Duodenal mucosa (tissue), 2 donors: Measurements from ENCODE around the gene CD81.
A peak's percentile ranks its signal among the peaks of the same experiment; 100 is the strongest.

Source experiments
- H3K27ac ChIP-seq: one replicate; pipeline ENCODE4 v1.7.0; 2013; ENCODE audit warnings: low read depth, low read length
- H3K27me3 ChIP-seq, 2 donors: one replicate each; pipeline ENCODE4 v1.7.0; 2013; ENCODE audit warnings: low read length in 2 of 2, control low read depth in 1 of 2; ENCODE audit not compliant: insufficient read depth in 2 of 2, control insufficient read depth in 1 of 2
- H3K36me3 ChIP-seq, 2 donors: one replicate each; pipeline ENCODE4 v1.7.0; 2013; ENCODE audit warnings: low read length in 2 of 2, control low read depth in 1 of 2; ENCODE audit not compliant: insufficient read depth in 2 of 2, control insufficient read depth in 1 of 2
- H3K4me1 ChIP-seq, 2 donors: one replicate each; pipeline ENCODE4 v1.7.0; 2013; ENCODE audit warnings: low read length in 2 of 2, control low read depth in 1 of 2; ENCODE audit not compliant: insufficient read depth in 2 of 2, control insufficient read depth in 1 of 2
- H3K4me3 ChIP-seq, 2 donors: one replicate each; pipeline ENCODE4 v1.7.0; 2013; ENCODE audit warnings: low read length in 2 of 2, low read depth in 1 of 2
- H3K9ac ChIP-seq, 2 donors: one replicate each; pipeline ENCODE4 v1.7.0; 2013; ENCODE audit warnings: low read length in 2 of 2, low read depth in 1 of 2
- H3K9me3 ChIP-seq, 2 donors: one replicate each; pipeline ENCODE4 v1.7.0; 2013; ENCODE audit warnings: low read length in 2 of 2, control low read depth in 1 of 2; ENCODE audit not compliant: control insufficient read depth in 1 of 2

Gene CD81

GRCh38 chr11:2436013-2436520 is 59.0 kb downstream of the CD81 start:
- Histone ChIP-seq H3K4me1 (peaks cover 5 to 10% of the 10 kb centered on the region in 2 donors), H3K9me3 (no peaks in the 10 kb centered on the region), H3K4me3 (no peak overlapping the region), H3K27ac (no peak overlapping the region), H3K27me3 (no peaks in the 10 kb centered on the region), H3K36me3 (peaks cover 0 to 13% of the 10 kb centered on the region in 2 donors), H3K9ac (no peak overlapping the region)

GRCh38 chr11:2436521-2437031 is 59.5 kb downstream of the CD81 start:
- Histone ChIP-seq H3K9ac (no peak overlapping the region), H3K9me3 (no peaks in the 10 kb centered on the region), H3K4me3 (no peak overlapping the region), H3K27ac (no peak overlapping the region), H3K4me1 (peaks cover 10 to 12% of the 10 kb centered on the region in 2 donors), H3K36me3 (peaks cover 0 to 13% of the 10 kb centered on the region in 2 donors), H3K27me3 (no peaks in the 10 kb centered on the region)

- peaks cover 16 to 19% of the 10 kb centered on the region in 2 donors for H3K4me1 ChIP-seq
- no peaks in the 10 kb centered on the region for H3K27me3 ChIP-seq
- no peak overlapping the region for H3K27ac ChIP-seq
- H3K9ac ChIP-seq, result no peak overlapping the region
- H3K9me3 ChIP-seq, result no peaks in the 10 kb centered on the region
- peaks cover 0 to 13% of the 10 kb centered on the region in 2 donors for H3K36me3 ChIP-seq
- H3K4me3 ChIP-seq, result no peak overlapping the region
Measured at GRCh38 chr11:2437516-2437915, 60.4 kb downstream of the CD81 start.

GRCh38 chr11:2439820-2440219 is 62.7 kb downstream of the CD81 start:
- no peak overlapping the region for H3K4me3 ChIP-seq
- H3K27ac ChIP-seq, result no peak overlapping the region
- no peaks in the 10 kb centered on the region for H3K9me3 ChIP-seq
- H3K36me3 ChIP-seq, result no peaks in the 10 kb centered on the region
- H3K4me1 ChIP-seq, result peaks cover 26 to 28% of the 10 kb centered on the region in 2 donors
- no peak overlapping the region for H3K9ac ChIP-seq
- H3K27me3 ChIP-seq, result no peaks in the 10 kb centered on the region

GRCh38 chr11:2440646-2441045 is 63.5 kb downstream of the CD81 start:
- Histone ChIP-seq H3K9me3 (no peaks in the 10 kb centered on the region), H3K4me1 (peaks cover 28 to 30% of the 10 kb centered on the region in 2 donors), H3K36me3 (no peaks in the 10 kb centered on the region), H3K27me3 (no peaks in the 10 kb centered on the region), H3K27ac (no peak overlapping the region), H3K9ac (no peak overlapping the region), H3K4me3 (no peak overlapping the region)

- H3K4me3 ChIP-seq, result no peak overlapping the region
- H3K36me3 ChIP-seq, result no peaks in the 10 kb centered on the region
- no peak overlapping the region for H3K9ac ChIP-seq
- H3K9me3 ChIP-seq, result no peaks in the 10 kb centered on the region
- peaks cover 30 to 36% of the 10 kb centered on the region in 2 donors for H3K4me1 ChIP-seq
- H3K27ac ChIP-seq, result peak overlapping the region; percentile 33
- no peaks in the 10 kb centered on the region for H3K27me3 ChIP-seq
Measured at GRCh38 chr11:2441171-2441570, 64.1 kb downstream of the CD81 start.

- Histone ChIP-seq H3K9me3 (no peaks in the 10 kb centered on the region), H3K4me1 (peaks cover 44 to 47% of the 10 kb centered on the region in 2 donors), H3K36me3 (no peaks in the 10 kb centered on the region), H3K27me3 (no peaks in the 10 kb centered on the region), H3K4me3 (no peak overlapping the region), H3K27ac (no peak overlapping the region), H3K9ac (no peak overlapping the region)
Measured at GRCh38 chr11:2442589-2442988, 65.5 kb downstream of the CD81 start.

- no peaks in the 10 kb centered on the region for H3K9me3 ChIP-seq
- H3K9ac ChIP-seq, result peak overlapping the region; percentile 40 to 48
- H3K27me3 ChIP-seq, result no peaks in the 10 kb centered on the region
- H3K27ac ChIP-seq, result no peak overlapping the region
- H3K4me3 ChIP-seq, result peak overlapping the region; percentile 11 to 69
- H3K36me3 ChIP-seq, result no peaks in the 10 kb centered on the region
- H3K4me1 ChIP-seq, result peaks cover 53 to 54% of the 10 kb centered on the region in 2 donors
Measured at GRCh38 chr11:2443406-2443805, 66.3 kb downstream of the CD81 start.

- peaks cover 54 to 56% of the 10 kb centered on the region in 2 donors for H3K4me1 ChIP-seq
- peak within 1 kb of the TSS; percentile 79 to 81 for H3K4me3 ChIP-seq
- no peaks in the 10 kb centered on the region for H3K27me3 ChIP-seq
- H3K9me3 ChIP-seq, result no peaks in the 10 kb centered on the region
- H3K27ac ChIP-seq, result peak within 1 kb of the TSS; percentile 42
- H3K36me3 ChIP-seq, result no peaks in the 10 kb centered on the region
- peak within 1 kb of the TSS; percentile 80 to 90 for H3K9ac ChIP-seq
Measured at GRCh38 chr11:2443881-2444820, 67.0 kb downstream of the CD81 start, which contains the start of gene TRPM5. Gene TRPM5, minus strand, starts transcription at chr11:2444514. Its CDS starts 21,478 bp downstream, at chr11:2423036.
